ENCODE measurements around the gene SVEP1. TPM values are rescaled to one million over a fixed set of nuclear protein-coding genes. Genes with fewer than 3 reads are reported as not detected.

Gene SVEP1
- total RNA-seq, 1 donor from 2014 or later: 0.20 TPM

DNA sequence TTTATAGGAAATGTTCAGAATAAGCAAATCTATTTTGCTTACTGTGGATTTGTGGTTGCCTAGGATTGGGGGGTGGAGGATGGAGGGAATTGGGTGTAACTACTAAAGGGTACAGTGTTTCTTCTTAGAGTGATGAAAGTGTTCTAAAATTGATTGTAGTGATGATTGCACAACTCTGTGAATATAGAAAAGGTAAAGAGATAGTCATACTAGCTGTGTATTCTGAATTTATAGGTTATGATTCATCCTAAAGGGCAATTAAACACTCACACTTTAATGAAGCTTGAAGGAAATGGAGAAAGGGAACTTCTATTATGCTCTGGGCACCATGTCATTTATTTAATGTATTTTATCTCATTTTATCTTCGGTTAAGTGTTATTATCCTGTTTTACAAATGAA lies 251.8 kb downstream of the SVEP1 start:
- no peak for DNase-seq (ENCODE audit: low read depth, low spot score)

DNA sequence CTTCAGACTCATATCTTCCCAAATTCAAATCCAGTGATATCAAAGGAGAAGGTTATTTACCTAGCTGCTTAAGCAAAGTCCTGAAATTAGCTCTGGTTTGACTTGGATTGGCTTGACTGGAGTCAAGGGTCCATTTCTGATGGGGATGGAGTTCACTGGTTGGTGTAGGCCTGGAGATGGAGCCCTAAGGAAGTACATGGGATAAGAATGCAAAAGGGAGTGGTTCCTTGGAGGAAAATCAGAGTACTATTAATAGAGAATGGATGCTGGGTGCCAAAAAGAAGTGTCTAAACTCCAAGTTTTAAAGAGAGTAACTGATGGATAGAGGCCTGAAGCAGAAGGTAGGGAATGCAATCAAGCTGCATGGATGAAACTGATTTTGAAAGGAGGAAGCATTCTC lies 255.7 kb downstream of the SVEP1 start:
- DNase-seq (ENCODE audit: low read depth, low spot score): no peak

DNA sequence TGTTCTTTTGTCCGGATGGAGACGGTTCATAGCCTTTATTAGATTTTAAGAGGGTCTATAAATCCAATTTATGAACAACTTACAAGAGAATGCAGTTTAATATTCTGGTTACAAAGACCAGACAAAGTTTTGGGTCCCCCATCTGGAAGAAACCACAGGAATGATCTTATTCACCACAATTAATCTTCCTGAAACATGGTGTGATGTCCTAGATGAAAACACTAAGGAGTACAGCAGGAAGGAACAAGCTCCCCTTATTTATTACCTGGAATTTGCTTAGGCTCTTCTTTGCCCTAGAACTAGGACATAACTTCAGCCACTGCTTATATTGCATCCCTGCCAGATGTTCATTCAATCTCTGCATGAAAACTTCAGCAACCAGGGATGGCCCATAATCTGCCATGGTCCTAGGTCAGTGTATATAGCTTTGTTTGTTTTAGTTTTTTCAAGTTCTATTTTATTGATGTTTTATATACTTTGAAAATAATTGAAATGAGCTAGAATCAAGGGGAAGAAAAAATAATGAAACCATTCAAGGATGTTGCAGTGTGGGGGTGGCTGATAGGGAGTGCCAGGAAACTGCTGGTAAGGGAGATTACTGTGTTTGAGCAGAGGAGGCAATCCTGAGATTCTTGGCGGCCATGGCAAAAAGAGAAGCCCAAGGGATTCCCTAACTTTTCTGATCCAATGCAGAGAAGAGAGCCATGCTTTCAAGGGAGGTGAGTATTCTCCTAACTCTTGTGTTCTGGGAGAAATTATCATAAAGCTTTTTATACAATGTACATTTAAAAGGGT lies 258.7 kb downstream of the SVEP1 start:
- no peak for DNase-seq (ENCODE audit: low read depth, low spot score)

DNA sequence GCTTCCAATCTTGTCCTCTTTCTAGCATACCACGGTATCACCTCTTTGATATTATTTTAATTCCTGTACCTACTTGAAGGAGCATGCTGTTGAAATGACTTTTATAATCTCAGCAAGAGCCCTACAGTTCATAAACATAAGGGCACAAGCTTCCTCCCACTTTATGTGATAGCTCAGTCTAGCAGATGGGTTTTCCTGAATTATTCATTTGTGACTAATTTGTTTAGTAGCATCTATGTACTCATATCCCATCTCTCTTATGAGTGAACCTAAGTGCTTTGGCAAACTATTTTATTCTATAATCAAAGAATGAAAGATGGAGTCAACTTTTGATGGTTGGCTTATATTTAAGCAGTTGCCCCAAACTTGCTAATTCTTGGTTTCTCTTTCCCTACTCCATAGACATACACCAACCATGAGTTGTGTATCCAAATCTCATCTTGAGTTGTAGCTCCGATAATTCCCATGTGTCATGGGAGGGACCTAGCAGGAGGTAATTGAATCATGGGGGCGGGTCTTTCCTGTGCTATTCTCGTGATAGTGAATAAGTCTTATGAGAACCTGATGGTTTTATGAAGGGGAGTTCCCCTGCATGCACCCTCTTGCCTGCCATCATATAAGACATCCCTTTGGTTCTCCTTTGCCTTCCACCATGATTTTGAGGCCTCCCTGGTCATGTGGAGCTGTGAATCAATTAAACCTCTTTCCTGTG lies 259.6 kb downstream of the SVEP1 start:
- no peak for DNase-seq (ENCODE audit: low read depth, low spot score)

DNA sequence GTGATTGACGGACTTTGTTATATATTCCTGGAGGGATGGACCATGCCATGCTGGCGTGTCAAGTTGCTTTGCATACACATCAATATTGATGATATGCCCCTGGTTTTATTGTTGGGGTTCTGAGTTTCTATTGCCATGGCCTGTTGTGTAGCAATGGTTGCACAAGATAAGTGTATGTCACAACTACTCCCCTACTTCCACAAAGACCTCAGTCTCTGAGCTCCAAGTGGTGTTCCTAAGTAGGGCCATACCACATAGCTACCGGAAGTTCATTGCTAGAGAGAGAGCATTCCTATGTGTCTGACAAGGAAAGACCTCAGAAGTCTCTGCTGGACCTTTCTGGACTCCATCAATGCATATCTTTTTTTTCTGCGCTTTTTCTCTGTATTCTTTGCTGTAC lies 261.6 kb downstream of the SVEP1 start:
- DNase-seq (ENCODE audit: low read depth, low spot score): no peak

DNA sequence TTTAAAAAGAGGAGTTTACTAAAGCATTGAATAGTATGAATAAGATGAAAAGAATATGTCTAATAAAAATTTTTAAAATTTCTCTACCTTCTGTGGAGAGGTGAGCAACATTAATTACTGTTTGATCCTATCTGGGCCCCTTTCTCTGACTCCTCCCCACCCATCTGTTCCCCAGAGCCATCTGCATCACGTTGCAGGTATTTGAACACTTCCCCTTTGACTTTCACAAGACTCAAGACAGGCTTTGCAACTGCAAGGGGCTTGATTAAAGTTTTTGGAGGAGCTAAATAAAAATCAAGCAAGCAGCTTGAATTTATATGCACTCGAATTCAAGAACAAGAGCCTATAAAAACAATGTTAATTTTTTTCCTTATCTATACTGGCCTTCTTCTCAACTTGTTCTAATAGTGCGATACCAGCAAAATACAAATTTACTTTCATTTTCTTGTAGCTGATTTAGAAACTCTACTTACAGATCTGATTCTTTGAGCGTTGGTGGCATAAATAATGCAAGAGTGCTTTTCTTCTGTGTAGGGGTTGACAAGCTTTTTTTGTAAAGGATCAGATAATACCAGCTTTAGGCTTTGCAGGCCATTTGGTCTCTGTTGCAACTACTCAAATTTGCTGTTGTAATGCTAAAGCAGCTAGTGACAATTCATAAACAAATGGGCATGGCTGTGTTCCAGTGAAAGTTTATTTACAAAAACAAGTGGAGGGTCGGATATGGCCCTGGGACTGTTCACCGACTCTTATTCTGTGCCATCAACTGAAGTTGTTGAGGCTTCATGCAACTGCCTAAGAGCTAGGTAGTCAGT lies 263.1 kb downstream of the SVEP1 start:
- no peak for DNase-seq (ENCODE audit: low read depth, low spot score)

Other genes starting within 250 kb of the SVEP1 start
- not detected in 2 replicates for gene TXNDC8, start 241.9 kb downstream of the SVEP1 start, total RNA-seq
- under 0.01 TPM in 1 of 2 replicates, not detected in the other for gene MUSK, start 89.0 kb upstream of the SVEP1 start, total RNA-seq